H9 (cell line): ENCODE measurements around the gene CBR3. TPM values are rescaled to one million over a fixed set of nuclear protein-coding genes. Genes with fewer than 3 reads are reported as not detected.

Experiments
- DNase-seq: peaks from one replicate; pipeline ENCODE4 v3.0.0-alpha.2; 2017
- H2AFZ ChIP-seq: one replicate; pipeline ENCODE4 v1.6.1; 2013; ENCODE audit warnings: mild to moderate bottlenecking, low read length, control low read depth, moderate library complexity
- H2AK5ac ChIP-seq: 2 replicates; pipeline ENCODE4 v1.6.1; 2013; ENCODE audit warnings: low read length, control low read depth, mixed read lengths; ENCODE audit not compliant: insufficient read length
- H2BK120ac ChIP-seq: one replicate; pipeline ENCODE4 v1.6.1; 2013; ENCODE audit warnings: low read depth, mild to moderate bottlenecking, low read length, control low read depth, inconsistent platforms; ENCODE audit not compliant: poor library complexity, severe bottlenecking
- H2BK12ac ChIP-seq: 2 replicates; pipeline ENCODE4 v1.6.1; 2013; ENCODE audit warnings: low read length, control low read depth, mixed read lengths, low read depth; ENCODE audit not compliant: insufficient read length
- H2BK15ac ChIP-seq: 2 replicates; pipeline ENCODE4 v1.6.1; 2013; ENCODE audit warnings: low read depth, low read length, control low read depth
- H2BK20ac ChIP-seq: one replicate; pipeline ENCODE4 v1.6.1; 2013; ENCODE audit warnings: low read depth, mild to moderate bottlenecking, low read length, control low read depth, inconsistent platforms; ENCODE audit not compliant: poor library complexity, severe bottlenecking
- H2BK5ac ChIP-seq: 2 replicates; pipeline ENCODE4 v1.6.1; 2013; ENCODE audit warnings: low read length, control low read depth, mixed read lengths; ENCODE audit not compliant: insufficient read length
- H3K14ac ChIP-seq: 2 replicates; pipeline ENCODE4 v1.6.1; 2013; ENCODE audit warnings: low read length, control low read depth; ENCODE audit not compliant: insufficient read depth
- H3K18ac ChIP-seq: 2 replicates; pipeline ENCODE4 v1.6.1; 2013; ENCODE audit warnings: low read depth, mild to moderate bottlenecking, mixed read lengths, low read length, control low read depth; ENCODE audit not compliant: insufficient read length
- H3K23ac ChIP-seq: 2 replicates; pipeline ENCODE4 v1.6.1; 2013; ENCODE audit warnings: low read length, control low read depth, mixed read lengths, low read depth; ENCODE audit not compliant: insufficient read length
- H3K23me2 ChIP-seq: 2 replicates; pipeline ENCODE4 v1.6.1; 2013; ENCODE audit warnings: low read depth, mild to moderate bottlenecking, mixed read lengths, low read length, control low read depth; ENCODE audit not compliant: insufficient read length, poor library complexity, severe bottlenecking
- H3K27ac ChIP-seq: 2 replicates; pipeline ENCODE4 v1.5.1; 2013; ENCODE audit warnings: low read length, control low read depth, mixed read lengths, low read depth; ENCODE audit not compliant: insufficient read length
- H3K27me3 ChIP-seq: 2 replicates; pipeline ENCODE4 v1.6.1; 2013; ENCODE audit warnings: low read length, control low read depth, inconsistent platforms; ENCODE audit not compliant: insufficient read depth
- H3K4ac ChIP-seq: 2 replicates; pipeline ENCODE4 v1.6.1; 2013; ENCODE audit warnings: low read depth, mild to moderate bottlenecking, control low read depth, inconsistent platforms, low read length, moderate library complexity
- H3K4me1 ChIP-seq: 2 replicates; pipeline ENCODE4 v1.6.1; 2013; ENCODE audit warnings: low read length, control low read depth, inconsistent platforms; ENCODE audit not compliant: insufficient read depth
- H3K4me2 ChIP-seq: 2 replicates; pipeline ENCODE4 v1.6.1; 2013; ENCODE audit warnings: low read length, control low read depth, mixed read lengths; ENCODE audit not compliant: insufficient read length, insufficient read depth
- H3K56ac ChIP-seq: 2 replicates; pipeline ENCODE4 v1.6.1; 2013; ENCODE audit warnings: low read depth, mild to moderate bottlenecking, mixed read lengths, low read length, control low read depth; ENCODE audit not compliant: insufficient read length
- H3K79me1 ChIP-seq: 2 replicates; pipeline ENCODE4 v1.6.1; 2013; ENCODE audit warnings: low read depth, mild to moderate bottlenecking, moderate library complexity, low read length, control low read depth, inconsistent platforms; ENCODE audit not compliant: insufficient read depth, poor library complexity, severe bottlenecking
- H3K79me2 ChIP-seq: 2 replicates; pipeline ENCODE4 v1.6.1; 2013; ENCODE audit warnings: low read length, control low read depth, inconsistent platforms; ENCODE audit not compliant: insufficient read depth
- H3K9ac ChIP-seq: 2 replicates; pipeline ENCODE4 v1.6.1; 2013; ENCODE audit warnings: low read length, control low read depth, mixed read lengths; ENCODE audit not compliant: insufficient read length; ENCODE audit errors: extremely low read depth
- H3K9me3 ChIP-seq: one replicate; pipeline ENCODE4 v1.6.1; 2013; ENCODE audit warnings: low read depth, low read length, inconsistent platforms; ENCODE audit not compliant: control insufficient read depth
- H3T11ph ChIP-seq: one replicate; pipeline ENCODE4 v1.6.1; 2013; ENCODE audit warnings: mild to moderate bottlenecking, low read length, control low read depth, inconsistent platforms
- H4K20me1 ChIP-seq: one replicate; pipeline ENCODE4 v1.6.1; 2013; ENCODE audit not compliant: control insufficient read depth, insufficient read length, insufficient read depth
- H4K5ac ChIP-seq: 2 replicates; pipeline ENCODE4 v1.6.1; 2013; ENCODE audit warnings: low read depth, mild to moderate bottlenecking, mixed read lengths, low read length, control low read depth; ENCODE audit not compliant: insufficient read length
- H4K8ac ChIP-seq: replicated peaks from 2 replicates; pipeline ENCODE4 v1.6.1; 2013; ENCODE audit warnings: low read length, control low read depth, mixed read lengths, low read depth; ENCODE audit not compliant: insufficient read length
- H4K91ac ChIP-seq: 2 replicates; pipeline ENCODE4 v1.6.1; 2013; ENCODE audit warnings: low read depth, mild to moderate bottlenecking, moderate library complexity, mixed read lengths, low read length, control low read depth; ENCODE audit not compliant: insufficient read length
- H3K27ac Mint-ChIP-seq, 3 experiments: 2 replicates in 2 of 3; 3 replicates in 1 of 3; pipeline ENCODE4 v1.8.0; 2020 to 2021; ENCODE audit warnings: mixed read lengths in 3 of 3, mild to moderate bottlenecking in 1 of 3, moderate library complexity in 1 of 3
- H3K27me3 Mint-ChIP-seq: 2 replicates; pipeline ENCODE4 v1.8.0; 2021; ENCODE audit warnings: low read depth, mild to moderate bottlenecking, moderate library complexity, mixed read lengths
- H3K36me3 Mint-ChIP-seq, 3 experiments: 2 replicates in 2 of 3; 3 replicates in 1 of 3; pipeline ENCODE4 v1.8.0; 2020 to 2021; ENCODE audit warnings: low read depth in 3 of 3, mixed read lengths in 3 of 3; ENCODE audit not compliant: insufficient read depth in 1 of 3
- H3K4me1 Mint-ChIP-seq, 2 experiments: 2 replicates each; pipeline ENCODE4 v1.8.0; 2020; ENCODE audit warnings: mixed read lengths in 2 of 2
- H3K4me3 Mint-ChIP-seq, 2 experiments: 2 replicates in 1 of 2; 3 replicates in 1 of 2; pipeline ENCODE4 v1.8.0; 2020 to 2021; ENCODE audit warnings: mild to moderate bottlenecking in 2 of 2, mixed read lengths in 2 of 2, moderate library complexity in 1 of 2
- H3K9me3 Mint-ChIP-seq, 2 experiments: 2 replicates in 1 of 2; 3 replicates in 1 of 2; pipeline ENCODE4 v1.8.0; 2020; ENCODE audit warnings: mild to moderate bottlenecking in 2 of 2, mixed read lengths in 2 of 2, moderate library complexity in 1 of 2
- CTCF ChIP-seq: fragments of 200-600 bp; sonication (generic); conservative IDR thresholded peaks from 3 replicates; pipeline ENCODE4 v1.8.0; 2021; ENCODE audit warnings: antibody characterized with exemption, mild to moderate bottlenecking
- WGBS: extraction: QIAGEN DNeasy Blood & Tissue Kit; methylation state at CpG from one replicate; pipeline ENCODE4 v1.1.7; 2013; ENCODE audit warnings: missing lambda C conversion rate, low lambda C conversion rate, mixed read lengths; ENCODE audit not compliant: insufficient read length; ENCODE audit errors: extremely low coverage; 5-methylcytosine and 5-hydroxymethylcytosine counted together
- total RNA-seq: library from RNA; stranded (reverse); gene quantifications from 2 replicates; pipeline ENCODE4 v1.2.1, GENCODE V29; 2021

Gene CBR3
- total RNA-seq, 1 experiment from 2014 or later: 2.4 TPM

GRCh38 chr21:36124395-36124794 is 10.5 kb upstream of the CBR3 start:
- H3K4ac ChIP-seq: no peak overlapping the region
- no peak overlapping the region for H2BK5ac ChIP-seq
- TF ChIP-seq CTCF: no peak
- Mint-ChIP-seq H3K36me3 (no peaks in the 10 kb centered on the region; a peak in 1 of 7 replicates), H3K27me3 (no peaks in the 10 kb centered on the region; the same call in 1 of the 2 replicates), H3K4me3 (no peak overlapping the region), H3K27ac (no peak overlapping the region), H3K4me1 (peaks cover 9 to 11% of the 10 kb centered on the region in 2 experiments), H3K9me3 (no peaks in the 10 kb centered on the region; a peak in 1 of 5 replicates)
- no peak overlapping the region for H3K9ac ChIP-seq
- no peak overlapping the region for H3K27ac ChIP-seq
- no peak overlapping the region for H3K14ac ChIP-seq
- 0 out of 2 replicates have a peak, but pooled peaks cover 2% of the 10 kb centered on the region for H3K4me1 ChIP-seq
- no peak overlapping the region for H3K4me2 ChIP-seq
- H3K23ac ChIP-seq: no peak overlapping the region
- no peaks in the 10 kb centered on the region for H3K79me1 ChIP-seq
- H2AK5ac ChIP-seq: no peak overlapping the region
- no peaks in the 10 kb centered on the region for H4K20me1 ChIP-seq
- no peak overlapping the region for H3K56ac ChIP-seq
- H3K79me2 ChIP-seq: no peaks in the 10 kb centered on the region
- no peak overlapping the region for H4K5ac ChIP-seq
- H2AFZ ChIP-seq: no peak overlapping the region
- no peaks in the 10 kb centered on the region for H3K27me3 ChIP-seq
- no peak overlapping the region for H2BK12ac ChIP-seq
- no peaks in the 10 kb centered on the region for H3K23me2 ChIP-seq
- H2BK120ac ChIP-seq: no peak overlapping the region
- WGBS: no CpG with 5 or more reads among the region's 2 CpGs
- H3T11ph ChIP-seq: no peak overlapping the region
- H4K91ac ChIP-seq: no peak overlapping the region
- no peak overlapping the region for H3K18ac ChIP-seq
- no peaks in the 10 kb centered on the region for H3K9me3 ChIP-seq
- no peak overlapping the region for H2BK15ac ChIP-seq
- no peak overlapping the region for H4K8ac ChIP-seq
- H2BK20ac ChIP-seq: no peak overlapping the region
- DNase-seq: no peak
